ENCODE results near the gene CLINT1.

CLINT1 gene

GRCh38 chr5:157741131-157741530 lies 117.8 kb downstream of the CLINT1 start:
- Histone ChIP-seq H3K4me1 (ENCODE audit: control insufficient read depth, insufficient read depth, low read length) (no peaks in the 10 kb centered on the region; the same call in 1 of the 2 replicates), H3K27ac (ENCODE audit: low read depth, low read length) (no peak overlapping the region), H3K36me3 (ENCODE audit: control insufficient read depth, insufficient read depth, low read length) (peaks cover 35% of the 10 kb centered on the region), H3K9ac (ENCODE audit: low read depth, low read length) (no peak overlapping the region), H3K4me3 (ENCODE audit: low read depth, low read length) (no peak overlapping the region), H3K27me3 (ENCODE audit: control insufficient read depth, insufficient read depth, low read length) (peaks cover 17% of the 10 kb centered on the region), H3K9me3 (ENCODE audit: control insufficient read depth, insufficient read depth, low read length) (no peaks in the 10 kb centered on the region; the same call in 1 of the 2 replicates)

- no peak overlapping the region for H3K9ac ChIP-seq (ENCODE audit: low read depth, low read length)
- H3K27me3 ChIP-seq (ENCODE audit: control insufficient read depth, insufficient read depth, low read length): peaks cover 14% of the 10 kb centered on the region
- peaks cover 44% of the 10 kb centered on the region for H3K36me3 ChIP-seq (ENCODE audit: control insufficient read depth, insufficient read depth, low read length)
- H3K27ac ChIP-seq (ENCODE audit: low read depth, low read length): no peak overlapping the region
- no peaks in the 10 kb centered on the region; the same call in 1 of the 2 replicates for H3K4me1 ChIP-seq (ENCODE audit: control insufficient read depth, insufficient read depth, low read length)
- H3K9me3 ChIP-seq (ENCODE audit: control insufficient read depth, insufficient read depth, low read length): no peaks in the 10 kb centered on the region; the same call in 1 of the 2 replicates
- no peak overlapping the region for H3K4me3 ChIP-seq (ENCODE audit: low read depth, low read length)
These were observed 118.7 kb downstream of the CLINT1 start for GRCh38 chr5:157740229-157740610.

GRCh38 chr5:157739388-157740228 lies 119.3 kb downstream of the CLINT1 start:
- H3K4me3 ChIP-seq (ENCODE audit: low read depth, low read length): no peak overlapping the region
- H3K9ac ChIP-seq (ENCODE audit: low read depth, low read length): no peak overlapping the region
- H3K4me1 ChIP-seq (ENCODE audit: control insufficient read depth, insufficient read depth, low read length): no peaks in the 10 kb centered on the region; the same call in 1 of the 2 replicates
- no peaks in the 10 kb centered on the region; the same call in 1 of the 2 replicates for H3K9me3 ChIP-seq (ENCODE audit: control insufficient read depth, insufficient read depth, low read length)
- peaks cover 8% of the 10 kb centered on the region for H3K27me3 ChIP-seq (ENCODE audit: control insufficient read depth, insufficient read depth, low read length)
- peaks cover 50% of the 10 kb centered on the region for H3K36me3 ChIP-seq (ENCODE audit: control insufficient read depth, insufficient read depth, low read length)
- H3K27ac ChIP-seq (ENCODE audit: low read depth, low read length): no peak overlapping the region

- peaks cover 70% of the 10 kb centered on the region for H3K36me3 ChIP-seq (ENCODE audit: control insufficient read depth, insufficient read depth, low read length)
- H3K9me3 ChIP-seq (ENCODE audit: control insufficient read depth, insufficient read depth, low read length): no peaks in the 10 kb centered on the region; the same call in 1 of the 2 replicates
- no peaks in the 10 kb centered on the region for H3K27me3 ChIP-seq (ENCODE audit: control insufficient read depth, insufficient read depth, low read length)
- no peak overlapping the region for H3K27ac ChIP-seq (ENCODE audit: low read depth, low read length)
- no peak overlapping the region for H3K9ac ChIP-seq (ENCODE audit: low read depth, low read length)
- H3K4me3 ChIP-seq (ENCODE audit: low read depth, low read length): no peak overlapping the region
- peaks cover 2% of the 10 kb centered on the region; the same call in 1 of the 2 replicates for H3K4me1 ChIP-seq (ENCODE audit: control insufficient read depth, insufficient read depth, low read length)
These were observed 123.0 kb downstream of the CLINT1 start for GRCh38 chr5:157735991-157736390.

All from HUES48 (cell line).